Measurements from ENCODE around the gene DIRAS1.

- TF ChIP-seq CTCF (IDR thresholded peaks at IDR 0.05): no peak
- no peak for TF ChIP-seq POLR2A (IDR thresholded peaks at IDR 0.05)
These were observed 4.2 kb downstream of the DIRAS1 start for GRCh38 chr19:2716722-2717637.
